Natural killer cell (primary cell): ENCODE measurements around the gene MOB1A. TPM values are rescaled to one million over a fixed set of nuclear protein-coding genes. Genes with fewer than 3 reads are reported as not detected.

Experiments
- ATAC-seq, 3 donors: fragments of 150-1000 bp in 2 of 3; fragments of 200-7000 bp in 1 of 3; cut with Tn5 transposase; 1 replicate in 1 of 3; 2 replicates in 2 of 3; pipeline ENCODE4 v1.10.0; 2021; ENCODE audit warnings: mild to moderate bottlenecking in 2 of 3, moderate library complexity in 2 of 3
- DNase-seq, 2 donors: peaks; one replicate each; pipeline versions ENCODE4 v3.0.0 to v3.0.0-alpha.2; 2013 to 2021; ENCODE audit warnings: mixed read lengths in 1 of 2
- H3K27ac ChIP-seq: one replicate; pipeline ENCODE4 v1.5.1; 2013; ENCODE audit warnings: mild to moderate bottlenecking, low read length
- H3K27me3 ChIP-seq: one replicate; pipeline ENCODE4 v1.6.1; 2013; ENCODE audit warnings: low read length; ENCODE audit not compliant: control insufficient read depth, insufficient read depth
- H3K36me3 ChIP-seq: one replicate; pipeline ENCODE4 v1.6.1; 2013; ENCODE audit warnings: low read length; ENCODE audit not compliant: control insufficient read depth, insufficient read depth
- H3K4me1 ChIP-seq: one replicate; pipeline ENCODE4 v1.6.1; 2013; ENCODE audit warnings: low read length; ENCODE audit not compliant: control insufficient read depth, insufficient read depth
- H3K4me3 ChIP-seq: one replicate; pipeline ENCODE4 v1.5.1; 2013; ENCODE audit warnings: low read length
- H3K9me3 ChIP-seq: one replicate; pipeline ENCODE4 v1.6.1; 2013; ENCODE audit warnings: low read length; ENCODE audit not compliant: control insufficient read depth, insufficient read depth
- H3K27ac Mint-ChIP-seq, 2 donors: one replicate each; pipeline ENCODE4 v1.8.0; 2022; ENCODE audit warnings: mild to moderate bottlenecking in 2 of 2, mixed read lengths in 2 of 2, moderate library complexity in 1 of 2
- H3K27me3 Mint-ChIP-seq, 2 donors: one replicate each; pipeline ENCODE4 v1.8.0; 2022; ENCODE audit warnings: low read depth in 2 of 2, mixed read lengths in 2 of 2
- H3K36me3 Mint-ChIP-seq: one replicate; pipeline ENCODE4 v1.8.0; 2022; ENCODE audit warnings: mixed read lengths
- H3K4me1 Mint-ChIP-seq, 2 donors: one replicate each; pipeline ENCODE4 v1.8.0; 2022; ENCODE audit warnings: mixed read lengths in 2 of 2
- H3K4me3 Mint-ChIP-seq: one replicate; pipeline ENCODE4 v1.8.0; 2022; ENCODE audit warnings: mild to moderate bottlenecking, moderate library complexity, mixed read lengths
- H3K9me3 Mint-ChIP-seq, 2 donors: one replicate each; pipeline ENCODE4 v1.8.0; 2022; ENCODE audit warnings: mixed read lengths in 2 of 2
- CTCF ChIP-seq: fragments of 200-600 bp; IDR thresholded peaks from one replicate; pipeline ENCODE4 v1.8.0; 2022; ENCODE audit warnings: antibody characterized with exemption
- WGBS: methylation state at CpG from one replicate; pipeline ENCODE4 v1.1.7; 2013; ENCODE audit warnings: missing lambda C conversion rate; ENCODE audit not compliant: insufficient coverage; 5-methylcytosine and 5-hydroxymethylcytosine counted together
- intact Hi-C: fragments of 100-400 bp; cut with micrococcal nuclease; formaldehyde crosslinking; loops from one replicate; pipeline ENCODE4 v1.14.2; 2022
- total RNA-seq, 4 donors: library from RNA; stranded (reverse); fragments of 120-200 nt in 1 of 4; gene quantifications; one replicate each; pipeline versions ENCODE4 v1.2.3 to v1.2.4, GENCODE V29; 2013 to 2022

MOB1A gene
- total RNA-seq, 3 donors from 2014 or later (not counting 1 experiment from before 2014, with no cell fraction given) = 211 to 239 (median 222) TPM

DNA sequence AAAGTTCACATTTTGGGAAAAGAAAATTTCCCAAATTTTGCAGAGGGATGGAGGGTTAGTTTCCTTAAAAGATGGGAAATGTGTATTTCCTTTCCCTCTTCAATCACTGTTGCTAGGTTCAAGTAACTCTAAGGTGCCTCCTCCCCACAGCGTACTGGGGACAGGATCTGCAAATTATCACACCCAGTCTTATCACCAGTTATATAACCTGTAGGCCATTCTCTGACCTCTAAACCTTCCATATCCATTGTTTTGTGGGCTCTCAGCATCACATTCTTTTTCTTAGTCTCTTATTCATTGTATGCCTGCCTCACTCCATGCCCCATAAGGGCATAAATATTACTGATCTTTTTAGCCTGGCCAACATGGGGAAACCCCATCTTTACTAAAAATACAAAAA, 16.1 kb upstream of the MOB1A start:
- H3K4me3 Mint-ChIP-seq = no peak overlapping the region
- H3K27ac Mint-ChIP-seq = no peak overlapping the region
- H3K4me1 ChIP-seq = peaks cover 12% of the 10 kb centered on the region
- intact Hi-C loops = no loop called here
- ATAC-seq (no peak), DNase-seq (no peak)
- no peaks in the 10 kb centered on the region for H3K9me3 Mint-ChIP-seq
- H3K4me3 ChIP-seq = no peak overlapping the region
- H3K36me3 Mint-ChIP-seq = no peaks in the 10 kb centered on the region
- H3K27me3 ChIP-seq = no peaks in the 10 kb centered on the region
- H3K4me1 Mint-ChIP-seq = peaks cover 19 to 20% of the 10 kb centered on the region in 2 donors
- H3K36me3 ChIP-seq = no peaks in the 10 kb centered on the region
- H3K27me3 Mint-ChIP-seq = peaks cover 0 to 4% of the 10 kb centered on the region in 2 donors
- no peak for TF ChIP-seq CTCF
- no peak overlapping the region for H3K27ac ChIP-seq
- no peaks in the 10 kb centered on the region for H3K9me3 ChIP-seq
- 96% methylated on average over 1 of the region's 1 CpG for WGBS

GRCh38 chr2:74191596-74192380, 13.1 kb upstream of the MOB1A start:
- H3K36me3 Mint-ChIP-seq = no peaks in the 10 kb centered on the region
- intact Hi-C loops = no loop called here
- H3K36me3 ChIP-seq = no peaks in the 10 kb centered on the region
- WGBS = 75% methylated on average over 6 of the region's 6 CpGs
- DNase-seq (no peak), ATAC-seq (no peak)
- no peak for TF ChIP-seq CTCF
- H3K27ac Mint-ChIP-seq = no peak overlapping the region
- no peak overlapping the region for H3K4me3 Mint-ChIP-seq
- H3K27me3 ChIP-seq = no peaks in the 10 kb centered on the region
- H3K27me3 Mint-ChIP-seq = peaks cover 0 to 4% of the 10 kb centered on the region in 2 donors
- no peaks in the 10 kb centered on the region for H3K4me1 Mint-ChIP-seq
- no peak overlapping the region for H3K27ac ChIP-seq
- peaks cover 3% of the 10 kb centered on the region for H3K4me1 ChIP-seq
- no peak overlapping the region for H3K4me3 ChIP-seq
- no peaks in the 10 kb centered on the region for H3K9me3 Mint-ChIP-seq
- H3K9me3 ChIP-seq = no peaks in the 10 kb centered on the region

GRCh38 chr2:74188696-74189095, 10.0 kb upstream of the MOB1A start:
- DNase-seq (no peak), ATAC-seq (no peak)
- Mint-ChIP-seq H3K36me3 (no peaks in the 10 kb centered on the region), H3K9me3 (no peaks in the 10 kb centered on the region), H3K4me1 (no peaks in the 10 kb centered on the region), H3K4me3 (no peak overlapping the region), H3K27ac (no peak overlapping the region), H3K27me3 (peaks cover 0 to 4% of the 10 kb centered on the region in 2 donors)
- no peak overlapping the region for H3K27ac ChIP-seq
- H3K36me3 ChIP-seq = no peaks in the 10 kb centered on the region
- no peak overlapping the region for H3K4me3 ChIP-seq
- H3K4me1 ChIP-seq = peaks cover 18% of the 10 kb centered on the region
- 100% methylated on average over 3 of the region's 3 CpGs for WGBS
- no peaks in the 10 kb centered on the region for H3K27me3 ChIP-seq
- no peak for TF ChIP-seq CTCF
- no peaks in the 10 kb centered on the region for H3K9me3 ChIP-seq
- intact Hi-C loops = no loop called here
